Gastroesophageal sphincter (tissue), 4 donors: ENCODE measurements around the gene LPP. TPM values are rescaled to one million over a fixed set of nuclear protein-coding genes. Genes with fewer than 3 reads are reported as not detected.
A peak's percentile ranks its signal among the peaks of the same experiment; 100 is the strongest.

Source experiments
- ATAC-seq: fragments of 150-250 bp; one replicate; pipeline ENCODE4 v1.9.1; 2016; ENCODE audit warnings: mild to moderate bottlenecking, moderate library complexity
- H3K27ac ChIP-seq, 4 donors: fragments of 200-600 bp; sonication (generic) in 3 of 4; 1 replicate in 3 of 4; 2 replicates in 1 of 4; pipeline ENCODE4 v1.5.1; 2016 to 2019
- H3K27me3 ChIP-seq: fragments of 200-600 bp; sonication (generic); one replicate; pipeline ENCODE4 v1.5.1; 2019
- H3K36me3 ChIP-seq, 2 donors: fragments of 200-600 bp; sonication (generic); one replicate each; pipeline ENCODE4 v1.5.1; 2019; ENCODE audit warnings: control low read depth in 1 of 2
- H3K4me1 ChIP-seq, 3 donors: fragments of 200-600 bp; sonication (generic); 1 replicate in 2 of 3; 2 replicates in 1 of 3; pipeline ENCODE4 v1.5.1; 2016 to 2019; ENCODE audit warnings: control low read depth in 2 of 3
- H3K4me3 ChIP-seq, 2 donors: fragments of 200-600 bp; sonication (generic); one replicate each; pipeline ENCODE4 v1.5.1; 2019; ENCODE audit warnings: mild to moderate bottlenecking in 1 of 2, moderate library complexity in 1 of 2
- H3K9me3 ChIP-seq, 3 donors: fragments of 200-600 bp; sonication (generic); one replicate each; pipeline ENCODE4 v1.5.1; 2017 to 2019; ENCODE audit warnings: control low read depth in 2 of 3
- CTCF ChIP-seq, 4 experiments: fragments of 200-600 bp in 2 of 4; fragments of 450-650 bp in 2 of 4; sonication (generic) in 1 of 4; IDR thresholded peaks; one replicate each; pipeline ENCODE4 v1.5.1; 2017 to 2019; ENCODE audit warnings: antibody characterized with exemption in 4 of 4, mild to moderate bottlenecking in 2 of 4, moderate library complexity in 2 of 4
- EP300 ChIP-seq: sonication (generic); formaldehyde crosslinking; IDR thresholded peaks from one replicate; pipeline ENCODE4 v1.6.1; 2017; ENCODE audit warnings: antibody characterized with exemption, mild to moderate bottlenecking
- POLR2A ChIP-seq, 2 donors: fragments of 450-650 bp; IDR thresholded peaks; one replicate each; pipeline ENCODE4 v1.6.1; 2017; ENCODE audit warnings: antibody characterized with exemption in 2 of 2, mild to moderate bottlenecking in 2 of 2, moderate library complexity in 1 of 2
- POLR2AphosphoS5 ChIP-seq: sonication (generic); formaldehyde crosslinking; IDR thresholded peaks from one replicate; pipeline ENCODE4 v1.6.1; 2017; ENCODE audit warnings: antibody characterized with exemption
- WGBS, 2 donors: methylation state at CpG; one replicate each; pipeline ENCODE4 v1.1.5; 2018; ENCODE audit warnings: low coverage in 1 of 2; 5-methylcytosine and 5-hydroxymethylcytosine counted together
- total RNA-seq, 4 donors: library from RNA; depleted of rRNA; stranded (reverse); fragments of >200 nt; gene quantifications; one replicate each; pipeline ENCODE4 v1.1.0, GENCODE V29; 2016

The LPP gene
- total RNA-seq, 4 donors from 2014 or later, result 1,243 to 2,297 (median 2,164) TPM

GRCh38 chr3:188584162-188584529 is 430.2 kb downstream of the LPP start:
- peak; percentile 60 for TF ChIP-seq POLR2AphosphoS5
- TF ChIP-seq CTCF (IDR thresholded peaks at IDR 0.05), result no peak
- TF ChIP-seq POLR2A (IDR thresholded peaks at IDR 0.05), result no peak
- no peak for TF ChIP-seq EP300
- Histone ChIP-seq H3K27ac (peak overlapping the region; percentile 61 to 66 (median 64)), H3K27me3 (no peaks in the 10 kb centered on the region), H3K9me3 (no peaks in the 10 kb centered on the region), H3K4me3 (no peak overlapping the region), H3K4me1 (peaks cover 23 to 88% (median 33%) of the 10 kb centered on the region in 3 donors), H3K36me3 (no peaks in the 10 kb centered on the region)
- WGBS, 2 donors, result 22 to 23% methylated on average over 4 of the region's 4 CpGs
- peak; percentile 45 for ATAC-seq

DNA sequence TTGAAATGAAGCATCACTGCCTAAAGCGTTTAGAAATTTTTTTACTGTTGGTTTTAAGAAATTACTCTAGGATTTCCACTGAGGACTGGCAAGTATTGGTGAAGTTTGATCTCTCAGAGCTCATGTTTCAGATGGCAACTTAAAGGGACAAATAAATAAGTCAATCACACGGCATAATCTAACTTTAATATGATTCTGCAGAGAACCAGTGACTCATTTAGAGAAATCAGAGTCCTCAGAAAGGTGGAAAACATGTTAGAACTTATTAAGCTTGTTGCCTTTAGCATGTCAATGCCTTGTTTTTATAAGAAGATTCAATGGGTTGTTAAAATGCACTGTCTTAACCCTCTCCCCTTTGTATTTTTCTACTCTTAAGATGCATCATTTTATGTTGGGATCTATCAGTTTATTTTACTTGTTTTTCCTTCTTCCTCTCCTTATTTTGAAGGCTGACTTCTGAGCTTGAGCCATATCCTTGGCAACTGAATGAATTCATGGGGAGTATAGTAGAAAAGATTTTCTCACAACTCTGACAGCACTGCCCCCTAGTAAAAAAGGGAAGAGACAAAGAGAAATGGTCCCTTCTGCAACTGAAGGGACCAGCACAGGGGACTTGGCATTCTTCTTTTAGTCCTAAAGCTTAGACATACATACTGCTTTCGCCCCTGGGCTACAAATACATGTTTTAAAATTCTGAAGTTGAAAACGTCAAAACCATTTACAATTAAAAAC is 431.2 kb downstream of the LPP start:
- Histone ChIP-seq H3K36me3 (no peaks in the 10 kb centered on the region), H3K27ac (peak overlapping the region; percentile 21 to 66 (median 38)), H3K27me3 (no peaks in the 10 kb centered on the region), H3K4me1 (peaks cover 17 to 88% (median 34%) of the 10 kb centered on the region in 3 donors), H3K4me3 (no peak overlapping the region), H3K9me3 (no peaks in the 10 kb centered on the region)
- no peak for ATAC-seq
- WGBS, 2 donors, result 34 to 36% methylated on average over 4 of the region's 4 CpGs
- TF ChIP-seq POLR2AphosphoS5 (no peak), CTCF (IDR thresholded peaks at IDR 0.05) (no peak), POLR2A (IDR thresholded peaks at IDR 0.05) (no peak), EP300 (no peak)

DNA sequence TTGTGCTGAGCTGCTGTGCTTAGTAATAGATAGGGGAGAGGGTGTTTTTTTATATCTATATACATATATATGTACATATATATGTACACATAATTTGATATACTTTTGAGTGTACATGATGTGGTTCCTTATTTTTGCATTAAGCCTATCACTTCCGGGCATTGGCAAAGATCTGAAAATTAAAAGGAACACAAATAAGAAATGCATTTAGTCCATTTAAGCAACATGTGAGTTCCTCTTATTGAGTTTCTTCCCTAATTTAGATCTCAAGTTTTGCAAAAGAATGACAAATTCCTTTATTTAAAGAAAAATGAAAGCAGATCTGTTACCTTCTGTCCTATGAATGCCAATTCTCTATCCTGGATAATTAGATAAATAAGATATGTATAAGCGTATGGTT is 435.1 kb downstream of the LPP start:
- H3K4me3 ChIP-seq, result no peak overlapping the region
- no peaks in the 10 kb centered on the region for H3K9me3 ChIP-seq
- no peaks in the 10 kb centered on the region for H3K27me3 ChIP-seq
- H3K4me1 ChIP-seq, result peaks cover 8 to 80% (median 26%) of the 10 kb centered on the region in 3 donors
- WGBS, 2 donors, result 63 to 67% methylated on average over 2 of the region's 2 CpGs
- no peaks in the 10 kb centered on the region for H3K36me3 ChIP-seq
- peak overlapping the region in 1 of 4 donors; percentile 16 for H3K27ac ChIP-seq
- no peak for ATAC-seq
- TF ChIP-seq POLR2AphosphoS5, result no peak
- no peak for TF ChIP-seq POLR2A (IDR thresholded peaks at IDR 0.05)
- no peak for TF ChIP-seq CTCF (IDR thresholded peaks at IDR 0.05)

DNA sequence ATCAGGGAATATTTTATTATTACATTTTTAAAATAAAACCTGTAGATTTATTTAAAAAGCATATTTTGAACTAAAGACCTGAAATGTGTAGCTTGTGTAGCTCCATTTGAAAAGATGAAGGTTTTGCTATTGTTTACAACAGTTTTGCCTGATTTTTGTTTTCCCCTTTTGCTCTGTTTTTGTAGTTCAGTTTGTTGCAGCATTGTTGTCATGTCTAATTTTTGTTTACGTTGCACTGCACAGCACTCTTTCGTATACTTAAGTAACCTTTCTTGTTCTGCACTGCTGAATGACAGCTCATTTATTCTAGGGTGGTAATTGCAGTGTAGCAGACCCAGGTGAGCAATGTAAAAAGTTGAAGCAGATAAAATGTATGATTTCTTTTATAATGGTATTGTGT is 435.8 kb downstream of the LPP start:
- Histone ChIP-seq H3K27me3 (no peaks in the 10 kb centered on the region), H3K36me3 (no peaks in the 10 kb centered on the region), H3K27ac (peak overlapping the region in 2 of 4 donors; percentile 13 to 42), H3K9me3 (no peaks in the 10 kb centered on the region), H3K4me1 (peaks cover 6 to 80% (median 28%) of the 10 kb centered on the region in 3 donors), H3K4me3 (no peak overlapping the region)
- TF ChIP-seq POLR2A (IDR thresholded peaks at IDR 0.05) (no peak), CTCF (IDR thresholded peaks at IDR 0.05) (no peak), POLR2AphosphoS5 (no peak), EP300 (no peak)
- 48 to 58% methylated on average over 2 of the region's 2 CpGs for WGBS, 2 donors
- ATAC-seq, result no peak

DNA sequence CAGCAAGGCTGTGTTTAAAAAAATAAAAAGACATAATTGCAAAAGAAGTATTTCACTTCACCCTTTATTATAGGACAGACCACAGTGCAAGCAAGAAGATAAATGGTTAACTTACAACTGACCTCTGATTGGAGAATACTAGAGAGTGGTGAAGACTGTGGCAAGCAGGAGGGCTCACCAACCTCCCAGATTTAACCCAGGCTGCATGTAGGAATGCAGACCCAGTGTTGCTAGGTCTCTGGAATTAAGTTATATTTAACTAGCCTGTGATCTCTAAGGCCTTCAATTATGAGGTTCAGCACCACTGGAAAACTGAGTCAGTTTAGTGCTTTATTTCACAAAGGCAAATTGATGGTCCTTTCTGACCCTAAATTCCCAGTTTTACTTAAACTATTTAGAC is 436.6 kb downstream of the LPP start:
- Histone ChIP-seq H3K27me3 (no peaks in the 10 kb centered on the region), H3K9me3 (no peaks in the 10 kb centered on the region), H3K4me3 (no peak overlapping the region), H3K4me1 (peaks cover 0 to 80% (median 28%) of the 10 kb centered on the region in 3 donors), H3K36me3 (no peaks in the 10 kb centered on the region), H3K27ac (peak overlapping the region in 3 of 4 donors; percentile 13 to 42 (median 23))
- no peak for ATAC-seq
- no peak for TF ChIP-seq CTCF (IDR thresholded peaks at IDR 0.05)
- TF ChIP-seq POLR2AphosphoS5, result no peak
- TF ChIP-seq POLR2A (IDR thresholded peaks at IDR 0.05), result no peak
- TF ChIP-seq EP300, result no peak
